Smooth muscle cell (in vitro differentiated cells): ENCODE data around the gene KLHDC10. TPM values are rescaled to one million over a fixed set of nuclear protein-coding genes. Genes with fewer than 3 reads are reported as not detected.
"Not testable (repeated sequence)": the region's sequence is repeated elsewhere in the genome, so short reads cannot be mapped to it uniquely, and the experiment has no call there.

Experiments used
- DNase-seq: peaks from one replicate; lab custom pipeline; 2025; ENCODE audit not compliant: unreplicated experiment; lab: John Stamatoyannopoulos, UW
- H2AFZ ChIP-seq: fragments of 200-600 bp; sonication (generic); 2 replicates; pipeline ENCODE4 v1.6.0; 2016; ENCODE audit warnings: antibody characterized with exemption, low read depth, mild to moderate bottlenecking
- H3F3A ChIP-seq: fragments of 200-600 bp; sonication (generic); 2 replicates; pipeline ENCODE4 v1.6.0; 2017; ENCODE audit warnings: antibody characterized with exemption, low read depth
- H3K27ac ChIP-seq: fragments of 200-600 bp; sonication (generic); 2 replicates; pipeline ENCODE4 v1.5.1; 2016; ENCODE audit warnings: low read depth, mild to moderate bottlenecking
- H3K27me3 ChIP-seq: fragments of 200-600 bp; sonication (generic); 2 replicates; pipeline ENCODE4 v1.6.1; 2016; ENCODE audit warnings: low read depth, mild to moderate bottlenecking
- H3K36me3 ChIP-seq: fragments of 200-600 bp; sonication (generic); 2 replicates; pipeline ENCODE4 v1.5.1; 2016; ENCODE audit warnings: low read depth
- H3K4me1 ChIP-seq: fragments of 200-600 bp; sonication (generic); 2 replicates; pipeline ENCODE4 v1.5.1; 2016; ENCODE audit warnings: low read depth
- H3K4me2 ChIP-seq: fragments of 200-600 bp; sonication (generic); 2 replicates; pipeline ENCODE4 v1.6.0; 2016; ENCODE audit warnings: mild to moderate bottlenecking
- H3K4me3 ChIP-seq: fragments of 200-600 bp; sonication (generic); 2 replicates; pipeline ENCODE4 v1.5.1; 2016; ENCODE audit warnings: mild to moderate bottlenecking
- H3K79me2 ChIP-seq: fragments of 200-600 bp; sonication (generic); 2 replicates; pipeline ENCODE4 v1.6.0; 2016; ENCODE audit warnings: low read depth, mild to moderate bottlenecking
- H3K9ac ChIP-seq: fragments of 200-600 bp; sonication (generic); 2 replicates; pipeline ENCODE4 v1.6.0; 2016; ENCODE audit warnings: low read depth
- H3K9me3 ChIP-seq: fragments of 200-600 bp; sonication (generic); replicated peaks from 2 replicates; pipeline ENCODE4 v1.5.1; 2016; ENCODE audit warnings: low read depth
- H4K20me1 ChIP-seq: fragments of 200-600 bp; sonication (generic); 2 replicates; pipeline ENCODE4 v1.6.0; 2016; ENCODE audit warnings: low read depth
- WGBS: methylation state at CpG from one replicate; pipeline ENCODE4 v1.1.7; 2016; ENCODE audit warnings: low lambda C conversion rate; 5-methylcytosine and 5-hydroxymethylcytosine counted together
- polyA plus RNA-seq: library from polyadenylated mRNA; unstranded; fragments of >200 nt; fragmentation: Nextera tagmentation; extraction: Ambion mirVana; gene quantifications from 2 replicates; pipeline ENCODE4 v1.2.1, GENCODE V29; 2016
- total RNA-seq: library from RNA; depleted of rRNA; stranded (reverse); fragments of >200 nt; gene quantifications from 2 replicates; pipeline ENCODE4 v1.2.3, GENCODE V29; 2014
- TF ChIP-seq, protein P1 (sequence below): fragments of 200-600 bp; sonication (generic); IDR thresholded peaks from 2 replicates; pipeline ENCODE4 v1.5.1; 2017; ENCODE audit warnings: borderline replicate concordance, mild to moderate bottlenecking, antibody characterized with exemption; ENCODE audit not compliant: insufficient read depth, poor library complexity, severe bottlenecking

KLHDC10 gene
- total and polyA plus RNA-seq, 2 experiments from 2014 or later: 8.3 to 24.9 TPM

DNA sequence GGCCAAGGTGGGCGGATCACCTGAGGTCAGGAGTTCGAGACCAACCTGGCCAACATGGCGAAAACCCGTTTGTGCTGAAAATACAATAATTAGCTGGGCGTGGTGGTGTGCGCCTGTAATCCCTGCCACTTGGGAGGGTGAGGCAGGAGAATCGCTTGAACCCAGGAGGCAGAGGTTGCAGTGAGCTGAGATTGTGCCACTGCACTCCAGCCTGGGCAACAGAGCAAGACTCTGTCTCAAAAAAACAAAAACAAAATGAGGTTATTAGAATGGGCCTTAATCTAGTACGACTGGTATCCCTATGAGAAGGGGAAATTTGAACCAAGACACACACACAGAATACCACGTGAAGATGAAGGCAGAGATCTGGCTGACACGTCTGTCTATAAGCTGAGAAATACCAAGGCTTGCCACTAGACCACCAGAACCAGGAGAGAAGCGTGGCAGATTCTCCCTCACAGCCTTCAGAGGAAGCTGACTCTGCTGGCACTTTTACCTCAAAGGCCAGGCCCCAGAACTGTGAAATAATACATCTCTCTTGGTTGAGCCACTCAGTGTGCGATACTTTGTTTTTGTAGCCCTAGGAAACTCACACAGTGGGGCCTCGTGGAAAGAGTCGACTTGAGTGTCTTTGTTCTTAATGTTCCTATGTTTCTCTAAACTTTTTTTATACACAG, 75.2 kb downstream of the KLHDC10 start:
- Histone ChIP-seq H3K27me3 (no peaks in the 10 kb centered on the region), H2AFZ (no peak overlapping the region), H3K4me3 (no peak overlapping the region), H4K20me1 (no peaks in the 10 kb centered on the region), H3K4me1 (peaks cover 18% of the 10 kb centered on the region), H3F3A (no peaks in the 10 kb centered on the region), H3K36me3 (no peaks in the 10 kb centered on the region), H3K79me2 (no peaks in the 10 kb centered on the region), H3K9ac (no peak overlapping the region), H3K4me2 (no peak overlapping the region), H3K9me3 (no peaks in the 10 kb centered on the region), H3K27ac (no peak overlapping the region)
- DNase-seq: no peak
- 92% methylated on average over 14 of the region's 14 CpGs for WGBS
- TF ChIP-seq, protein P1, sequence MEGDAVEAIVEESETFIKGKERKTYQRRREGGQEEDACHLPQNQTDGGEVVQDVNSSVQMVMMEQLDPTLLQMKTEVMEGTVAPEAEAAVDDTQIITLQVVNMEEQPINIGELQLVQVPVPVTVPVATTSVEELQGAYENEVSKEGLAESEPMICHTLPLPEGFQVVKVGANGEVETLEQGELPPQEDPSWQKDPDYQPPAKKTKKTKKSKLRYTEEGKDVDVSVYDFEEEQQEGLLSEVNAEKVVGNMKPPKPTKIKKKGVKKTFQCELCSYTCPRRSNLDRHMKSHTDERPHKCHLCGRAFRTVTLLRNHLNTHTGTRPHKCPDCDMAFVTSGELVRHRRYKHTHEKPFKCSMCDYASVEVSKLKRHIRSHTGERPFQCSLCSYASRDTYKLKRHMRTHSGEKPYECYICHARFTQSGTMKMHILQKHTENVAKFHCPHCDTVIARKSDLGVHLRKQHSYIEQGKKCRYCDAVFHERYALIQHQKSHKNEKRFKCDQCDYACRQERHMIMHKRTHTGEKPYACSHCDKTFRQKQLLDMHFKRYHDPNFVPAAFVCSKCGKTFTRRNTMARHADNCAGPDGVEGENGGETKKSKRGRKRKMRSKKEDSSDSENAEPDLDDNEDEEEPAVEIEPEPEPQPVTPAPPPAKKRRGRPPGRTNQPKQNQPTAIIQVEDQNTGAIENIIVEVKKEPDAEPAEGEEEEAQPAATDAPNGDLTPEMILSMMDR: no peak

- not testable (repeated sequence) for H2AFZ ChIP-seq, H3K9ac ChIP-seq, H3K9me3 ChIP-seq, H4K20me1 ChIP-seq, H3K79me2 ChIP-seq, H3K4me2 ChIP-seq, DNase-seq, H3F3A ChIP-seq, H3K4me3 ChIP-seq, H3K27me3 ChIP-seq, H3K36me3 ChIP-seq, H3K27ac ChIP-seq
- WGBS: 97% methylated on average over 4 of the region's 5 CpGs
- H3K4me1 ChIP-seq: peaks cover 14% of the 10 kb centered on the region
These were observed 75.8 kb downstream of the KLHDC10 start for GRCh38 chr7:130146142-130146541.

GRCh38 chr7:130146693-130147405, 76.5 kb downstream of the KLHDC10 start:
- no peaks in the 10 kb centered on the region for H3K36me3 ChIP-seq
- no peak overlapping the region for H2AFZ ChIP-seq
- no peak overlapping the region for H3K4me3 ChIP-seq
- no peaks in the 10 kb centered on the region for H3F3A ChIP-seq
- H3K4me2 ChIP-seq: no peak overlapping the region
- TF ChIP-seq, protein P1: no peak
- H3K79me2 ChIP-seq: no peaks in the 10 kb centered on the region
- WGBS: 88% methylated on average over 9 of the region's 9 CpGs
- H3K27ac ChIP-seq: no peak overlapping the region
- no peak overlapping the region for H3K9ac ChIP-seq
- H3K4me1 ChIP-seq: peaks cover 7% of the 10 kb centered on the region
- H3K27me3 ChIP-seq: no peaks in the 10 kb centered on the region
- no peak for DNase-seq
- H3K9me3 ChIP-seq: no peaks in the 10 kb centered on the region
- no peaks in the 10 kb centered on the region for H4K20me1 ChIP-seq

GRCh38 chr7:130147710-130148325, 77.5 kb downstream of the KLHDC10 start:
- Histone ChIP-seq H3K4me3 (no peak overlapping the region), H3K9ac (no peak overlapping the region), H3K9me3 (no peaks in the 10 kb centered on the region), H3K27ac (no peak overlapping the region), H3K27me3 (no peaks in the 10 kb centered on the region), H3K4me1 (no peaks in the 10 kb centered on the region), H2AFZ (no peak overlapping the region), H3F3A (no peaks in the 10 kb centered on the region), H3K36me3 (no peaks in the 10 kb centered on the region), H3K4me2 (no peak overlapping the region), H4K20me1 (no peaks in the 10 kb centered on the region), H3K79me2 (no peaks in the 10 kb centered on the region)
- WGBS: 97% methylated on average over 14 of the region's 14 CpGs
- TF ChIP-seq, protein P1: no peak
- no peak for DNase-seq
